ENCODE data around the gene RAB26. TPM values are rescaled to one million over a fixed set of nuclear protein-coding genes. Genes with fewer than 3 reads are reported as not detected.
"Not testable (repeated sequence)": the region's sequence is repeated elsewhere in the genome, so short reads cannot be mapped to it uniquely, and the experiment has no call there.

The RAB26 gene
- total RNA-seq, 2 experiments from 2014 or later = 0.68 to 0.70 TPM

DNA sequence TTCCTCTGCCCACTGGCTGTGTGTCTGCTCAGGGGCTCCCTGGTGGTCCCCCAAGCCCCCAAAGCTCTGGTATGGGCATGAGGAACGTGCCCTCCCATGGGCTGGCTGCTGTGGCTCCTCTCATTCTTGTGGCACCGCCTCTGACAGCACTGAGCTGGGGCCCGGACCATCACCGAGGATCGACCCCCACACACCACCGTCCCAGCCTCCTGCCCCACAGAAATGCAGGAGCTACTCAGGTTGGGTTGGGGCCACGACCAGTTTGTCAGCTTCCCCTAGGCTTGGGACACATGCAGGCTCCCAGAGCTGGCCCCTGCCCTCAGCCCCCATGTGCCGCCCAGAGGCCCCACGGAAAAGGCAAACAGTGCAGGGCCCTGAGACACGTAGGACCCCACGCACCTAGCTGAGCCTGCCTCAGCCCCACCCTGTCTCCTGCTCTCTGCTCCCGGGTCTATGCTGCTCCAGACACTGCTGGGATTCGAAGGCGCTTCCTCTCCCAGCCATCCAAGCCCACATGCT, 51.3 kb downstream of the RAB26 start:
- H3K4me3 Mint-ChIP-seq = no peak overlapping the region
- H3K36me3 Mint-ChIP-seq = peaks cover 2% of the 10 kb centered on the region
- no peak overlapping the region for H3K27ac Mint-ChIP-seq
- DNase-seq = no peak
- H3K4me1 Mint-ChIP-seq = peaks cover 6% of the 10 kb centered on the region
- ATAC-seq = no peak
- no peaks in the 10 kb centered on the region for H3K9me3 Mint-ChIP-seq (ENCODE audit: low read depth)
- CTCF ChIA-PET = interaction anchor here (1.3 kb wide), 1 partner anchor 15 kb away, joined by 3 read pairs; no protein-coding TSS in a partner anchor
- peaks cover 47% of the 10 kb centered on the region for H3K27me3 Mint-ChIP-seq

DNA sequence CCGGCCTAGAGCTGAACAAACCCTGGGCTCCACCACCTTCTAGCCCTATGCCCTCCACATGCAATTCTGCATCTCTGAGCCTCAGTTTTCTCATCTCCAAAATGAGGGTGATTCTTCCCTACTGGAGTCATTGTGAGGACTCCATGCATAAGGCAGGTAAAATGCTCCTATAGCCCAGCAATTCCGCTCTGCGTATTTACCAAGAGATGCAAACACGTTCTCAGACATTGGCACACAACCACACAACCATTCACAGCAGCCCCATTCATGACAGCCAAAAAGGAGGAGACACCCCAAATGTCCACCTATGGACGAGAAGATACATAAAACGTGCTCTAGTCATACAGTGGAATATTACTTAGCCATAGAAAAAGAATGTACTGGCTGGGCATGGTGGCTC, 51.9 kb downstream of the RAB26 start:
- no peaks in the 10 kb centered on the region for H3K9me3 Mint-ChIP-seq (ENCODE audit: low read depth)
- DNase-seq (no peak), ATAC-seq (no peak)
- peaks cover 2% of the 10 kb centered on the region for H3K36me3 Mint-ChIP-seq
- no peak overlapping the region for H3K4me3 Mint-ChIP-seq
- no peak overlapping the region for H3K27ac Mint-ChIP-seq
- H3K27me3 Mint-ChIP-seq = peaks cover 40% of the 10 kb centered on the region
- peaks cover 7% of the 10 kb centered on the region for H3K4me1 Mint-ChIP-seq
- CTCF ChIA-PET = no interaction called here

DNA sequence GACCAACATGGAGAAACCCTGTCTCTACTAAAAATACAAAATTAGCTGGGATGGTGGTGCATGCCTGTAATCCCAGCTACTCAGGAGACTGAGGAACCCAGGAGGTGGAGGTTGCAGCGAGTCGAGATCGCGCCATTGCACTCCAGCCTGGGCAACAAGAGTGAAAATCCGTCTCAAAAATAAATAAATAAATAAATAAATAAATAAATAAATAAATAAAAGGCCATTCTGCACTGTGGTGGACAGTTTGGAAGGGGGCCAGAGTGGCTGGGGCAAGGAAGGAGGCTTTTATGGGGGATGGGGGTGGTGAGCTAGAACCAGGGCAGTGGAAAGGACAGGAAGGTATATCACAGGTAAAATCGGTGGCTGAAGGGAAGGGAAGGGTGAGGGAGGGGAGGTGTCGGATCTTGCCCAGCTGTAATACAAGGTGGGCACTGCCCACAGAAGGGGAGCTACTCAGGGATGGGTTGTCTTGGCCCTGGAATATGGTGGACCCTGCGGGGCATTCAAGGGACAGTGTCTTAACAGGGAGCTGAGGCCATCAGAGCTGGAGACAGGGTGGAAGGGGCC, 54.8 kb downstream of the RAB26 start:
- ATAC-seq; DNase-seq; H3K27ac Mint-ChIP-seq; H3K9me3 Mint-ChIP-seq (ENCODE audit: low read depth); H3K36me3 Mint-ChIP-seq: not testable (repeated sequence)
- CTCF ChIA-PET = interaction anchor here (1.3 to 3.9 kb wide), 2 partner anchors 8 to 48 kb away, joined by 5 to 19 read pairs; partner anchors contain the start of gene ECI1
- H3K4me1 Mint-ChIP-seq = peaks cover 25% of the 10 kb centered on the region
- peak overlapping the region; percentile 5 for H3K4me3 Mint-ChIP-seq
- peaks cover 24% of the 10 kb centered on the region for H3K27me3 Mint-ChIP-seq

Small RNAs within 50 kb of the gene (microRNA-seq; reads per million reads assigned to microRNA genes)
- gene MIR3180-5 = not detected
- gene MIR4516 = not detected
- not detected for gene MIR6511B1

Other genes starting within 250 kb of the RAB26 start
- gene HS3ST6, start 230.2 kb upstream of the RAB26 start, total RNA-seq = not detected
- gene MSRB1, start 205.4 kb upstream of the RAB26 start, total RNA-seq = 10 to 100 TPM; 14.5 to 19.8 TPM
- gene RPL3L, start 193.9 kb upstream of the RAB26 start, total RNA-seq = under 1 TPM in 1 of 2 experiments, not detected in 1; 0.42 TPM
- gene NDUFB10, start 189.1 kb upstream of the RAB26 start, total RNA-seq = 100 to 1,000 TPM; 148 to 158 TPM
- gene RPS2, start 183.8 kb upstream of the RAB26 start, total RNA-seq = 1,000 to 10,000 TPM; 2,823 to 3,048 TPM
- not detected for gene RNF151, start 181.8 kb upstream of the RAB26 start, total RNA-seq
- gene TBL3, start 176.6 kb upstream of the RAB26 start, total RNA-seq = 10 to 100 TPM; 41.9 to 42.3 TPM
- under 1 TPM in 1 of 2 experiments, not detected in 1; 0.26 TPM for gene NOXO1, start 167.2 kb upstream of the RAB26 start, total RNA-seq
- gene GFER, start 164.4 kb upstream of the RAB26 start, total RNA-seq = 10 to 100 TPM; 33.5 to 40.9 TPM
- 10 to 100 TPM in 1 of 2 experiments, 1 to 10 TPM in 1; 6.4 to 17.6 TPM for gene SYNGR3, start 158.7 kb upstream of the RAB26 start, total RNA-seq
- 10 to 100 TPM; 76.2 to 94.5 TPM for gene ZNF598, start 138.8 kb upstream of the RAB26 start, total RNA-seq
- gene NPW, start 128.8 kb upstream of the RAB26 start, total RNA-seq = 1 to 10 TPM; 1.1 to 6.3 TPM
- gene NHERF2, start 121.7 kb upstream of the RAB26 start, total RNA-seq = 1 to 10 TPM; 1.3 to 2.2 TPM
- gene NTHL1, start 100.8 kb upstream of the RAB26 start, total RNA-seq = 10 to 100 TPM; 34.3 to 37.5 TPM
- gene TSC2, start 100.6 kb upstream of the RAB26 start, total RNA-seq = 100 to 1,000 TPM; 101 to 115 TPM
- gene PKD1, start 12.7 kb upstream of the RAB26 start, total RNA-seq = 100 to 1,000 TPM in 1 of 2 experiments, 10 to 100 TPM in 1; 60.1 to 100 TPM
- gene TRAF7, start 7.2 kb downstream of the RAB26 start, total RNA-seq = 10 to 100 TPM; 59.5 to 72.9 TPM
- under 1 TPM in 1 of 2 experiments, not detected in 1; 0.09 TPM for gene CASKIN1, start 48.0 kb downstream of the RAB26 start, total RNA-seq
- 10 to 100 TPM; 38.9 to 45.7 TPM for gene MLST8, start 56.8 kb downstream of the RAB26 start, total RNA-seq
- gene BRICD5, start 62.2 kb downstream of the RAB26 start, total RNA-seq = 10 to 100 TPM; 13.2 to 20.4 TPM
- gene PGP, start 66.2 kb downstream of the RAB26 start, total RNA-seq = 10 to 100 TPM; 29.8 to 34.8 TPM
- gene E4F1, start 75.0 kb downstream of the RAB26 start, total RNA-seq = 10 to 100 TPM; 31.3 to 37.1 TPM
- 1 to 10 TPM; 1.5 to 2.0 TPM for gene DNASE1L2, start 87.8 kb downstream of the RAB26 start, total RNA-seq
- gene ECI1, start 103.0 kb downstream of the RAB26 start, total RNA-seq = 10 to 100 TPM; 48.9 to 57.3 TPM
- gene RNPS1, start 119.5 kb downstream of the RAB26 start, total RNA-seq = 100 to 1,000 TPM; 310 to 324 TPM
- 10 to 100 TPM in 1 of 2 experiments, 1 to 10 TPM in 1; 6.4 to 10.9 TPM for gene ABCA3, start 192.1 kb downstream of the RAB26 start, total RNA-seq